ENCODE results near the gene BMPER. TPM values are rescaled to one million over a fixed set of nuclear protein-coding genes. Genes with fewer than 3 reads are reported as not detected.

The BMPER gene
- total RNA-seq, 6 donors from 2014 or later: 2.5 to 15.6 (median 9.4) TPM

DNA sequence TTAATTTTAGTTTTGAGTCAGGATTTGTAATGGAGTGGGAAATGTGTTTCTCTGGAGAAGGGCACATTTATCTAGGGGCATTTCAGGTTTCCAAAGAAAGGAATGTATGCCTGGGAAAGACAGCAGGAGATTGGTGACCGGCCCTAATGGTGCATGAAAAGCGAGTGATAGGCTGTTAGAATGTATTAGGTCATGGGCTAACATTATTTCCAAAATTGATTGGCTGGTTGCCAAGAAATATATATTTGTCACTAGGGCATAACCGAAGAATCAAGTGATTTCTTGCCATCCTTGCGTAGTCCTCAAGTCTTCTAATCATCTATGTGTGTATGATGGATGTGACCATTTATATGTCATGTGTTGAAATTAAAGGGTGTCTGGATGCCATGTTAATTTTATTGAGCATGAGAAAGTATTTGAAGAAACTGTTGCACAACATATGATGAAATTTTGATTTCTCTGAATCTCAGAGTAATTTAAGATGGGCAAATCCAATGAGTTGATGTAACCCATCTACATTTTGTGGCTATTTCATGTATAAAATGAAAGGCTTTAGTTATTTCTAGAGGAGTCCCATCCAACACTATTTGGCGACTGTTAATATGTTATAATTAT, 248.4 kb downstream of the BMPER start:
- WGBS, 2 donors: 82 to 93% methylated on average over 5 of the region's 5 CpGs
- H3K36me3 ChIP-seq: no peaks in the 10 kb centered on the region
- no peaks in the 10 kb centered on the region for H3K4me1 ChIP-seq
- ATAC-seq (ENCODE audit: low FRiP score in 2 of 2) (no peak), DNase-seq (no peak)
- no peak overlapping the region for H3K4me3 ChIP-seq
- no peaks in the 10 kb centered on the region for H3K9me3 ChIP-seq
- TF ChIP-seq EP300 (IDR thresholded peaks at IDR 0.05): no peak
- H3K27ac ChIP-seq: no peak overlapping the region
- no peaks in the 10 kb centered on the region for H3K27me3 ChIP-seq

DNA sequence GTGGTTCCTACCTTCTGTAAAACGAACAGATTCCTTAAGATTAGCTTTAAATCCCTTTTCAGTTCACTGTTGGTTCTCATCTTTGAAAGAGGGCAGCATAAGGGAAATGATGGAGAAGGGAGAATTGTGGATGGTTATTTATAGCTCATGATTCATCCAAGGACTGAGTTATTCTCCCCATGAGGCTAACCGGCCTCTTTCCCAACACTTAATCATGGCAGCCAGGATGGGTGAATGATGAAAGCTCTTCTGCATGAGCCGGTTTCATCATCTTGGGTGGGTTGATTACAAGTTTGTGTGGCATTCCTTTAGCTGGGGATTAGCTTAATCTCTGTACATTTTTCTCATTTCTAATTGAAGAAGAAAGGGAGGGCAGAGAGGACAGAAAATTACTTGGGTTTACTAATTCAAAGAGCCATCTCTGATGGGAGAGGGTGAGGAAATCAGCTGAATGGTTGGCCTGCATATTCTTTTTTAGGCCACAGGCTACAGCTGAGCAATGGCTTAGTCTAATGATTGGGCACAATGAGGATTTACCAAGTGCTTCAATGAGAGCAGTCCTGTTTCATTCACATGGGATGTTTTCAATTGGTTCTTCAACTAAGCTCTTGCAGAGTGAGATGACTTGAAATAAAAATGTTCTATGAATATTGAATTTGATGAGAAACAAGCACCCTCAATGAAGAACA, 250.0 kb downstream of the BMPER start:
- DNase-seq (no peak), ATAC-seq (ENCODE audit: low FRiP score in 2 of 2) (peak in 1 of 2 donors; percentile 85)
- WGBS, 2 donors: 61 to 68% methylated on average over 3 of the region's 3 CpGs
- TF ChIP-seq EP300 (IDR thresholded peaks at IDR 0.05) (no peak), POLR2AphosphoS5 (IDR thresholded peaks at IDR 0.05) (peak; percentile 57 to 64)
- TF ChIP-seq, protein P1, sequence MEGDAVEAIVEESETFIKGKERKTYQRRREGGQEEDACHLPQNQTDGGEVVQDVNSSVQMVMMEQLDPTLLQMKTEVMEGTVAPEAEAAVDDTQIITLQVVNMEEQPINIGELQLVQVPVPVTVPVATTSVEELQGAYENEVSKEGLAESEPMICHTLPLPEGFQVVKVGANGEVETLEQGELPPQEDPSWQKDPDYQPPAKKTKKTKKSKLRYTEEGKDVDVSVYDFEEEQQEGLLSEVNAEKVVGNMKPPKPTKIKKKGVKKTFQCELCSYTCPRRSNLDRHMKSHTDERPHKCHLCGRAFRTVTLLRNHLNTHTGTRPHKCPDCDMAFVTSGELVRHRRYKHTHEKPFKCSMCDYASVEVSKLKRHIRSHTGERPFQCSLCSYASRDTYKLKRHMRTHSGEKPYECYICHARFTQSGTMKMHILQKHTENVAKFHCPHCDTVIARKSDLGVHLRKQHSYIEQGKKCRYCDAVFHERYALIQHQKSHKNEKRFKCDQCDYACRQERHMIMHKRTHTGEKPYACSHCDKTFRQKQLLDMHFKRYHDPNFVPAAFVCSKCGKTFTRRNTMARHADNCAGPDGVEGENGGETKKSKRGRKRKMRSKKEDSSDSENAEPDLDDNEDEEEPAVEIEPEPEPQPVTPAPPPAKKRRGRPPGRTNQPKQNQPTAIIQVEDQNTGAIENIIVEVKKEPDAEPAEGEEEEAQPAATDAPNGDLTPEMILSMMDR (IDR thresholded peaks at IDR 0.05): no peak
- Histone ChIP-seq H3K4me3 (no peak overlapping the region), H3K36me3 (no peaks in the 10 kb centered on the region), H3K9me3 (no peaks in the 10 kb centered on the region), H3K27me3 (no peaks in the 10 kb centered on the region), H3K4me1 (no peaks in the 10 kb centered on the region), H3K27ac (peak overlapping the region in 1 of 4 donors; percentile 54)

DNA sequence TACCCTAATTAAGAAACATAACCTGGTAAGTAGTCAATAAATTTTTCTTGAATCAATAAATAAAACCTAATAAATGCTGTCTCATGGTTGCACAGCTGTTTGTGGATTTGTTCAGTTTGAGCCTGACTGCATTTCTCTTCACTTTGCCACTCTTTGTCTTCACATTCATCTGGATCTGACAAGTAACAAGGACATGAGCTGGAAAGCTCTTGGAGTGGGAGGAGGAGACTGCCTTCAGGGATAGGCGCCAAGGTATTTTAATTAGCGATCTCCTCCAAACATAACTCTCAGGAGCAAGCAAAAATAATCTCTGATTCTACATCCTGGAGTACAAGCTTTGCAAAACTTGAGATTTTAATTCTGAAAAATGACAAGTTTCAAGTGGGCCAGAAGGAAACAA, 251.0 kb downstream of the BMPER start:
- Histone ChIP-seq H3K4me3 (no peak overlapping the region), H3K9me3 (no peaks in the 10 kb centered on the region), H3K36me3 (no peaks in the 10 kb centered on the region), H3K27ac (no peak overlapping the region), H3K4me1 (no peaks in the 10 kb centered on the region), H3K27me3 (no peaks in the 10 kb centered on the region)
- 56 to 60% methylated on average over 2 of the region's 2 CpGs for WGBS, 2 donors
- ATAC-seq (ENCODE audit: low FRiP score in 2 of 2): no peak
- TF ChIP-seq POLR2AphosphoS5 (IDR thresholded peaks at IDR 0.05) (no peak), EP300 (IDR thresholded peaks at IDR 0.05) (no peak), POLR2A (IDR thresholded peaks at IDR 0.05) (no peak)
- TF ChIP-seq, protein P1 (IDR thresholded peaks at IDR 0.05): no peak
- no peak for DNase-seq

DNA sequence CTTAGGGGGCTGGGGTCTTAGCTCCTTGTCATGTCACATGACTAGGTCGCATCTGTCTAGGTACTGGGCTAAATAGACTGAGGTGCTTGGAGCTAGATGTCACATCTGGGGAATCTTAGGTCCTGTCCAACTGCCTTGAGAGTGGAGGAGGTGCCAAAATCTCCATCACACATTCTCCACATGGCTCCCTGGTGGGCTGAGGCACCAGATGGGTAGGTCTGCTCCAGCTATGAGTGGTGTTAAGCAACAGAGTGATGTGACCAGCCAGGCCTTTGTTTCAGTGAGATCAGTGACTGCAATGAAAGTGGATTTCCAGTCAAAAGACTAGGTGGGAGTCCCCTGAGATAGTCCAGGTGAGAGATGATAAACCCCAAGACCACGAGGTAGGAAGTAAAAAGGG, 251.8 kb downstream of the BMPER start:
- no peak for DNase-seq
- Histone ChIP-seq H3K36me3 (no peaks in the 10 kb centered on the region), H3K27me3 (no peaks in the 10 kb centered on the region), H3K4me1 (no peaks in the 10 kb centered on the region), H3K9me3 (no peaks in the 10 kb centered on the region), H3K4me3 (no peak overlapping the region), H3K27ac (no peak overlapping the region)
- WGBS, 2 donors: 62 to 73% methylated on average over 2 of the region's 2 CpGs
- ATAC-seq (ENCODE audit: low FRiP score in 2 of 2): no peak
- TF ChIP-seq EP300 (IDR thresholded peaks at IDR 0.05): no peak

DNA sequence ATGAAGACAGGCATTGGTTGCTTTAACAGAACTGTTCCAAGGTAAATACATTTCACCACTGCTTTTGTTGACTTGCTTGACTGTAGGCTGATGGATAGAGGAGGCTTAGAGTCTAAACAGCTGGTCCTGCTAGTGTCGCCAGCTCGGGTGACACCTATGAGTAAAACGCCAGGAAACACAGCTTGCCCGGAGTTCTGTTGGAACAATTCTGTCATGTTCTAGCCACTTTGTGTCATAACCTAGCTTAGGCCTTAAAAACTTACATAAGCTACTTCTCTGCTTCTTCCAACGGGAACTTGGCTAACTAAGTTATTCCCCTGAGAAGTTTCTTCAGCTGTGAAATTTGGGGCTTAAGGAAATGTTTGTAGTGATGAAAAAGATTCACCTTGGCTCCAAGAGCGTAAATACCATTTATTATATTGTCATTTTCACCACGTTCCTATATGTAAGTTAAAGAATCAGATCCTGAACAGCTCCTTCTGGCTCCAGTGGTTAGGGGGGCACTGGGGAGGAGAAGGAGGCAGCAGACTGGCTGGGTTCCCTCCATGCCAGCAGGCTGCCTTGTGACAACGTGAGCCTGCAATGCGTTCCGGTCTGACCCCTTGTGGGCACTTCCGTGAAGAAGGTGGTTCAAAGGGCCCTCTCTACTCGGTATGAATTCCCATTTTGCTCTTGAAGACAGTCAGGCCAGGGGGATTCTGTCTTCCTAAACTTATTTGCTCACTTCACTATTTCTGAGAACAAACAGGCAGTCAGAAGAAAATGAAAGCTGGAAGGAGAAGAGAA, 253.2 kb downstream of the BMPER start:
- Histone ChIP-seq H3K9me3 (no peaks in the 10 kb centered on the region), H3K27ac (peak overlapping the region in 2 of 4 donors; percentile 30 to 57)
- no peak for DNase-seq

DNA sequence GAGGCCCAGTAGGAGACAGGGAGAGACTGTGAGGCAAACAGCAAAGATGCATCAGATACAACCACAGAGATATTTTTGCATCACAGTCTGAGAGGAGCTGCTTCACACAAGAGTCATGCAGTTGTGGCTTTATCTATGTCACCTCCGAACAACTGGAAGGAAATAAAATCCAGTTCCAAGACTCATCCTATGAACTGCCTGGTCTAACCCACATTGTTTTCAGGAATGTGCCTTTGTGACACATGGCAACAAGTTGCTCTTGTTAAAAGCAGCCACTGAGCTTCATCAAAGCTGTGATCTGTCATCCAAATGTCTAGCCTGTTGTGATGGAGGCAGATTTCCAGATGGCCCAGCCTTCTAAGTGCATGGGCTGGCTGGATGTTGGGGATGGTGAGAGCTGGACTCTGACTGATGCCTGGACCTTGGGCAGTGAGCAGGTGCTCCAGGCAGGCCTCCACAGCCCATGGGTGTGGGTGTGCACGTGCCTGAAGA, 255.0 kb downstream of the BMPER start:
- WGBS, 2 donors: 63 to 82% methylated on average over 1 to 2 of the region's 2 CpGs
- Histone ChIP-seq H3K4me1 (no peaks in the 10 kb centered on the region), H3K27ac (no peak overlapping the region), H3K9me3 (no peaks in the 10 kb centered on the region), H3K4me3 (no peak overlapping the region), H3K36me3 (no peaks in the 10 kb centered on the region), H3K27me3 (no peaks in the 10 kb centered on the region)
- ATAC-seq (ENCODE audit: low FRiP score in 2 of 2) (no peak), DNase-seq (no peak)
- no peak for TF ChIP-seq POLR2A (IDR thresholded peaks at IDR 0.05)
- TF ChIP-seq POLR2AphosphoS5 (IDR thresholded peaks at IDR 0.05): no peak
- TF ChIP-seq EP300 (IDR thresholded peaks at IDR 0.05): no peak

More for the DNA sequence above, 253.2 kb downstream of the BMPER start:
- TF ChIP-seq POLR2A (IDR thresholded peaks at IDR 0.05) (no peak), POLR2AphosphoS5 (IDR thresholded peaks at IDR 0.05) (peak; percentile 59 to 68)
- no peak for ATAC-seq (ENCODE audit: low FRiP score in 2 of 2)
- 51% methylated on average over 12 of the region's 12 CpGs for WGBS, 2 donors
- Histone ChIP-seq H3K27me3 (no peaks in the 10 kb centered on the region), H3K4me1 (no peaks in the 10 kb centered on the region), H3K4me3 (no peak overlapping the region), H3K36me3 (no peaks in the 10 kb centered on the region)

Data from upper lobe of left lung (tissue), 6 donors.